ENCODE results near the gene PRRC2B. TPM values are rescaled to one million over a fixed set of nuclear protein-coding genes. Genes with fewer than 3 reads are reported as not detected.

Gene PRRC2B
- 100 to 1,000 TPM; 230 to 233 TPM for total RNA-seq

GRCh38 chr9:131393622-131394463 is at the start of gene PRRC2B:
PRRC2B (plus strand) TSS chr9:131394086; CDS start chr9:131430145, 36,059 bp downstream.

GRCh38 chr9:131502781-131503625 is 109.1 kb downstream of the PRRC2B start, which contains the start of gene POMT1:
POMT1 (plus strand) TSS chr9:131502918; CDS start chr9:131504219, 1,301 bp downstream.

GRCh38 chr9:131530920-131531832 is 137.3 kb downstream of the PRRC2B start, which contains the start of gene UCK1:
UCK1 (minus strand) TSS chr9:131531263; CDS start chr9:131531174, 89 bp downstream.

GRCh38 chr9:131545003-131545785 is 151.3 kb downstream of the PRRC2B start, which contains the start of gene PRRT1B:
PRRT1B (plus strand) TSS chr9:131545523; CDS start chr9:131545616, 93 bp downstream.

Other genes starting within 250 kb of the PRRC2B start
- gene FAM78A, start 117.6 kb upstream of the PRRC2B start, total RNA-seq, result 100 to 1,000 TPM; 112 to 113 TPM
- gene PLPP7, start 104.4 kb upstream of the PRRC2B start, total RNA-seq, result under 1 TPM; 0.13 to 0.34 TPM
- 10 to 100 TPM; 46.2 to 49.5 TPM for gene POMT1, start 108.8 kb downstream of the PRRC2B start, total RNA-seq
- 10 to 100 TPM; 29.1 to 30.2 TPM for gene UCK1, start 137.2 kb downstream of the PRRC2B start, total RNA-seq
- not detected for gene PRRT1B, start 151.4 kb downstream of the PRRC2B start, total RNA-seq